DOHH2 (cell line): ENCODE data around the gene DNAJC16.

ENCODE experiments used
- H3F3A ChIP-seq: fragments of 200-600 bp; sonication (generic), shearing (Covaris generic); 2 replicates; pipeline ENCODE4 v1.6.0; 2016; ENCODE audit warnings: antibody characterized with exemption, mild to moderate bottlenecking; ENCODE audit not compliant: control insufficient read depth, insufficient read depth
- H3K27ac ChIP-seq: fragments of 200-600 bp; sonication (generic); 2 replicates; pipeline ENCODE4 v1.5.1; 2014; ENCODE audit warnings: low read depth, mild to moderate bottlenecking, low read length, moderate library complexity
- H3K27me3 ChIP-seq: fragments of 200-600 bp; sonication (generic); 2 replicates; pipeline ENCODE4 v1.6.1; 2014; ENCODE audit warnings: mild to moderate bottlenecking, low read length, mixed read lengths; ENCODE audit not compliant: control insufficient read depth
- H3K36me3 ChIP-seq: fragments of 200-600 bp; sonication (generic); 2 replicates; pipeline ENCODE4 v1.6.1; 2014; ENCODE audit warnings: mild to moderate bottlenecking, low read length, moderate library complexity, mixed read lengths; ENCODE audit not compliant: control insufficient read depth
- H3K4me1 ChIP-seq: fragments of 200-600 bp; sonication (generic); 2 replicates; pipeline ENCODE4 v1.6.1; 2014; ENCODE audit warnings: mild to moderate bottlenecking, low read length, mixed read lengths; ENCODE audit not compliant: control insufficient read depth
- H3K4me2 ChIP-seq: fragments of 200-600 bp; sonication (generic); 2 replicates; pipeline ENCODE4 v1.6.0; 2014; ENCODE audit warnings: mild to moderate bottlenecking, low read length, moderate library complexity
- H3K4me3 ChIP-seq: fragments of 200-600 bp; sonication (generic); 2 replicates; pipeline ENCODE4 v1.5.1; 2014; ENCODE audit warnings: mild to moderate bottlenecking, low read length, mixed read lengths
- H3K79me2 ChIP-seq: fragments of 200-600 bp; sonication (generic); 2 replicates; pipeline ENCODE4 v1.6.1; 2014; ENCODE audit warnings: mild to moderate bottlenecking, low read length, mixed read lengths; ENCODE audit not compliant: control insufficient read depth
- H3K9me2 ChIP-seq: fragments of 200-600 bp; sonication (generic); replicated peaks from 2 replicates; pipeline ENCODE4 v1.6.1; 2014; ENCODE audit warnings: mild to moderate bottlenecking, low read length, mixed read lengths; ENCODE audit not compliant: control insufficient read depth
- H3K9me3 ChIP-seq: fragments of 200-600 bp; sonication (generic); 2 replicates; pipeline ENCODE4 v1.6.1; 2014; ENCODE audit warnings: antibody characterized with exemption, low read length, mixed read lengths; ENCODE audit not compliant: control insufficient read depth, insufficient read depth
- H4K20me1 ChIP-seq: fragments of 200-600 bp; sonication (generic); 2 replicates; pipeline ENCODE4 v1.6.0; 2014; ENCODE audit warnings: low read depth, mild to moderate bottlenecking, antibody characterized with exemption, low read length, moderate library complexity; ENCODE audit not compliant: control insufficient read depth, insufficient read depth
- EZH2phosphoT487 ChIP-seq: fragments of 200-600 bp; sonication (generic); IDR thresholded peaks from 2 replicates; pipeline ENCODE4 v1.6.1; 2017; ENCODE audit warnings: borderline replicate concordance, mild to moderate bottlenecking, antibody characterized with exemption, low read length, moderate library complexity, mixed read lengths
- TF ChIP-seq, protein P1 (sequence below): fragments of 200-600 bp; sonication (generic); IDR thresholded peaks from one replicate; pipeline ENCODE4 v1.5.1; 2014; ENCODE audit warnings: antibody characterized with exemption, mild to moderate bottlenecking, low read depth, low read length; ENCODE audit not compliant: poor library complexity, severe bottlenecking

Gene DNAJC16

DNA sequence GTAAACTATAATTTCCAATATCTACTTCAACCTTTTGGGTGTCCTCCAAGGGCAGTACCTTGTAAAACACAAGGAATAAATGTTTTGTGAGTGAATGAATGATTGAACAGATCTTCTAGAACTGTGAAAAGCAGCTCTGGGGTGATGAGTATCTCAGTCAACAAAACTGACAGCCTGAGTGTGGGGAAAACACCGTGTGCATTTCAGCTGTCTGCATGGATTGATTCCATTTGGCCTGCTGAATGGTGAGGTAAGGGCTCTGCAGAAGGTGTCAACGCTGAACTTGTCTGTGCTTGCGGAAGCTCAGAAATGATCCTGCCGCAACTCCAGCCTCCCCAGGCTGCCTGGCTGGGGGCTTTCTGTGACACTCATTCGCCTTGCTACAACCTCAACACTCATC, 65.6 kb downstream of the DNAJC16 start:
- Histone ChIP-seq H3K27ac (no peak overlapping the region), H3F3A (0 out of 2 replicates have a peak, but pooled peaks cover 6% of the 10 kb centered on the region), H3K4me3 (no peak overlapping the region), H3K27me3 (peaks cover 14% of the 10 kb centered on the region), H3K4me2 (no peak overlapping the region), H3K4me1 (no peaks in the 10 kb centered on the region), H3K9me3 (no peaks in the 10 kb centered on the region; the same call in 1 of the 2 replicates), H3K79me2 (no peaks in the 10 kb centered on the region), H3K36me3 (no peaks in the 10 kb centered on the region), H4K20me1 (no peaks in the 10 kb centered on the region), H3K9me2 (no peaks in the 10 kb centered on the region)
- no peak for TF ChIP-seq EZH2phosphoT487
- TF ChIP-seq, protein P1, sequence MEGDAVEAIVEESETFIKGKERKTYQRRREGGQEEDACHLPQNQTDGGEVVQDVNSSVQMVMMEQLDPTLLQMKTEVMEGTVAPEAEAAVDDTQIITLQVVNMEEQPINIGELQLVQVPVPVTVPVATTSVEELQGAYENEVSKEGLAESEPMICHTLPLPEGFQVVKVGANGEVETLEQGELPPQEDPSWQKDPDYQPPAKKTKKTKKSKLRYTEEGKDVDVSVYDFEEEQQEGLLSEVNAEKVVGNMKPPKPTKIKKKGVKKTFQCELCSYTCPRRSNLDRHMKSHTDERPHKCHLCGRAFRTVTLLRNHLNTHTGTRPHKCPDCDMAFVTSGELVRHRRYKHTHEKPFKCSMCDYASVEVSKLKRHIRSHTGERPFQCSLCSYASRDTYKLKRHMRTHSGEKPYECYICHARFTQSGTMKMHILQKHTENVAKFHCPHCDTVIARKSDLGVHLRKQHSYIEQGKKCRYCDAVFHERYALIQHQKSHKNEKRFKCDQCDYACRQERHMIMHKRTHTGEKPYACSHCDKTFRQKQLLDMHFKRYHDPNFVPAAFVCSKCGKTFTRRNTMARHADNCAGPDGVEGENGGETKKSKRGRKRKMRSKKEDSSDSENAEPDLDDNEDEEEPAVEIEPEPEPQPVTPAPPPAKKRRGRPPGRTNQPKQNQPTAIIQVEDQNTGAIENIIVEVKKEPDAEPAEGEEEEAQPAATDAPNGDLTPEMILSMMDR = no peak

DNA sequence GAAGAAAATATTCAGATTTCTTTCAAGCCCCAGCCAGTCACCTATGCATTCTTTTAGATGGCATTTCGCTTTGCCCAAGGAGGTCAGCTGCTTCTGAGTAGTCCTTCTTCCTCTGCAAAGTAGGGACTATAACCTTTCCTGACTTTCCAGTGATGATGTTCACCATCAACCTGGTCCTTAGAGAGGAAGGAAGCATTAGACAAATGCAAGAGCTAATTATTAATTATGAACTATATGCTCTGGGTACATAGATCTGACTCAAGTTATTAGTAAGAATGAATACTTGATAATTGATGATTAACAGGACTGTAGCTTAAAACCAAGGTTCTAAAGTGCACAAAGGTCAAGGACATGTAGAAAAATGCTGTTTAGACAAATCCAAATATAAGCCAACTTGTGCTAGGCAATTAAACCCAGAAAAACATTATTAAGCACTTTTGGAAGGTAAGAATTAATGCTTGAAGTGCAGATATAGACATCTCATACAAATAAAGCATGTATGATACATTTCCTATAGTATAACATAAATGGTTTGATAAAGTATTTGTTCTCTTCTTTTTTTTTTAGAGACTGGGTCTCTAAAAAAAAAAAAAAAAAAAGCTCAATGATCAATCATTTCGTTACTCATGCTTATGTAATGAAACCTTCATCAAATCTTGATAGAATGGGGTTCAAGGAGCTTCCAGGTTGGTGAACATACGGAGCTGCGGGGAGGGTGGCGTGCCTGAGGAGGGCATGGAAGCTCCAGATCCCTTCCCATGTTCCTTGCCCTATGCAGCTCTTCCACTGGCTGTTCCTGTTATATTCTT, 69.4 kb downstream of the DNAJC16 start:
- Histone ChIP-seq H3K36me3 (no peaks in the 10 kb centered on the region), H3F3A (0 out of 2 replicates have a peak, but pooled peaks cover 6% of the 10 kb centered on the region), H3K9me2 (no peaks in the 10 kb centered on the region), H3K4me3 (no peak overlapping the region), H3K4me1 (no peaks in the 10 kb centered on the region), H3K9me3 (no peaks in the 10 kb centered on the region), H3K4me2 (no peak overlapping the region), H3K27ac (no peak overlapping the region), H4K20me1 (no peaks in the 10 kb centered on the region), H3K27me3 (peaks cover 31% of the 10 kb centered on the region), H3K79me2 (no peaks in the 10 kb centered on the region)
- no peak for TF ChIP-seq EZH2phosphoT487
- TF ChIP-seq, protein P1 = no peak

DNA sequence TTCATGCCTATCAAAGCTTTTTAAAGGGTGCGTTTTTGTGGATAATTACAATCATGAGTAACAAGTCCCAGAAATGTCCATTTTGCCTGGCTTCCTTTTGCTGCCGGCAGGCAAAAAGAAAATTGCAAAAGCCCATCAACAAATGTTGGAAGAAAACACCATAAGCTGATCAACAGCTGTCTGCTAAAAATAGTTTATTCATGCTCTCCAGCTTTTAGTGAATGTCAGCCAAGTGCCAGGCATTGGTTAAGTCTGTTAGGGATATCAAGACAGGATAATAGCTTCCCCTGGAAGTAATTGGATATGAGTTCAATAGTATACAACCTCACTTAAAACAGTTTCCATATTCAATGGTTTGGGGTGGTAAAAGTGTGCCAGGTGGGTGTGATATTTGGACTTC, 71.8 kb downstream of the DNAJC16 start:
- peaks cover 6% of the 10 kb centered on the region for H3K4me1 ChIP-seq
- H3K4me3 ChIP-seq = no peak overlapping the region
- TF ChIP-seq, protein P1 = no peak
- no peak for TF ChIP-seq EZH2phosphoT487
- no peaks in the 10 kb centered on the region for H3K9me3 ChIP-seq
- H3K9me2 ChIP-seq = no peaks in the 10 kb centered on the region
- 0 out of 2 replicates have a peak, but pooled peaks cover 6% of the 10 kb centered on the region for H3F3A ChIP-seq
- H3K79me2 ChIP-seq = no peaks in the 10 kb centered on the region
- no peak overlapping the region for H3K27ac ChIP-seq
- H3K27me3 ChIP-seq = peaks cover 31% of the 10 kb centered on the region
- H3K4me2 ChIP-seq = no peak overlapping the region
- H4K20me1 ChIP-seq = no peaks in the 10 kb centered on the region
- H3K36me3 ChIP-seq = no peaks in the 10 kb centered on the region
